Measurements from ENCODE around the gene ARL5C. TPM values are rescaled to one million over a fixed set of nuclear protein-coding genes. Genes with fewer than 3 reads are reported as not detected.

Gene ARL5C
- total RNA-seq, 1 donor from 2014 or later, result not detected

DNA sequence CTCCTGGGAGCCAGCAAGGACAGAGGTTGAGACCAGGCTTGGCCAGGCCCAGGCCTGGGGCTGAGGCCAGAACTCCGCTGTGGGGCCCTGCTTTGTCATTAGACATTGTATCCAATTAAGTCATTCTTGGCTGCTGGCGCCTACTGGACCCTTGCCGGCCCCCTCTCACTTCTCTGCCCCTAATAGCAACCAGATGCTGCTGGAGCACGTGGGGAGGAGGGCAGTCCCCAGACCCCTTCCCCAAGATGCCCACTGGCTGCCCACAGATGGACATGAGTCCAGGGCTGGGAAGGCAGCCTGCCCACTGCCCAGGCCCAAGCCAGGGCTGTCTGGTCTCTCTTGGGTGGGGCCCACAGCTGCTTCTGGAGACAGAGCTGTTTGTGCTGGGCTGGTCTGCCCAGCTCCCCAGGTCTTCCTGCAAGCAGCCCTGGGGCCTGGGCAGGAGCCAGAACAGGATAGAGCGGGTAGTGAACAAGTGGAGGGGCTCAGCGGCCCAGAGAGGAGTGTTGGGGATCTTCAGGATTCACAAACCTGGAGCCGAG lies 22.3 kb downstream of the ARL5C start:
- Histone ChIP-seq H3K4me3 (no peak overlapping the region), H3K4me1 (no peaks in the 10 kb centered on the region), H3K27ac (peak overlapping the region; percentile 54), H3K27me3 (ENCODE audit: low read depth) (no peaks in the 10 kb centered on the region), H3K36me3 (no peaks in the 10 kb centered on the region), H3K9me3 (no peaks in the 10 kb centered on the region)
- intact Hi-C loops (cut with DNase I), result no loop called here
- no peak for TF ChIP-seq CTCF (IDR thresholded peaks at IDR 0.05)
- ATAC-seq, result peak; percentile 19 to 26
- DNase-seq, result no peak

DNA sequence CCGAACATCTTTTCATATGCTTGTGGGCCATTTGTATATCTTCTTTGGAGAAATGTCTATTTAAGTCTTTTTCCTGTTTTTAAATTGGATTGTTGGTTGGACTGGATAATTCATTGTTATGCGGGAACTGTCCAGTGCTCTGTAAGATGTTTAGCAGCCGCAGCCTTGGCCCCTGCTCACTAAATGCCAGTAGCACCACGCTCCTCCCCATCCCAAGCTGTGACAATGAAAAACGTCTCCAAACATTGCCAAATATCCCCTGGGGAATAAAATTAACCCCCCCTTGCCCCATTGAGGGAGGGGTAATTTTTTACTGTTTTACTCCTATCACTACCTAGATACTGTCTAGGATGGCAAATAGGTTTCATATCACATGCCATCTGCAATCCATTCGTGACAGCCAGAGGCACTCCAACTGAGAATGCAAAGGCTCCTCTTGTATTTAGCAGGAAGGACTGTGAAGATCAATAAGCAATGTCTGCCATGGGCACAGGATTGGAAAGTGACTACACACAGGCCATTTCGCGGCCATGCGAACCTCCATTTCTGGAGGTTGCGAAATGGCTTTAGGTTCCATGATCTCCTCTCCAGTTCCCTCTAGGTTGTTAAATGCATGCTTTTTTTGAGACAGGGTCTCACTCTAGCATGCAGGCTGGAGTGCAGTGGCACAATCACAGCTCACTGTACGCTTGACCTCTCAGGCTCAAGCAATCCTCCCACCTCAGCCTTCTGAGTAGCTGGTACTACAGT lies 23.9 kb downstream of the ARL5C start:
- no peak for ATAC-seq
- Histone ChIP-seq H3K27ac (no peak overlapping the region), H3K36me3 (no peaks in the 10 kb centered on the region), H3K27me3 (ENCODE audit: low read depth) (no peaks in the 10 kb centered on the region), H3K4me1 (no peaks in the 10 kb centered on the region), H3K9me3 (no peaks in the 10 kb centered on the region), H3K4me3 (no peak overlapping the region)
- intact Hi-C loops (cut with DNase I), result no loop called here
- no peak for DNase-seq
- no peak for TF ChIP-seq CTCF (IDR thresholded peaks at IDR 0.05)

DNA sequence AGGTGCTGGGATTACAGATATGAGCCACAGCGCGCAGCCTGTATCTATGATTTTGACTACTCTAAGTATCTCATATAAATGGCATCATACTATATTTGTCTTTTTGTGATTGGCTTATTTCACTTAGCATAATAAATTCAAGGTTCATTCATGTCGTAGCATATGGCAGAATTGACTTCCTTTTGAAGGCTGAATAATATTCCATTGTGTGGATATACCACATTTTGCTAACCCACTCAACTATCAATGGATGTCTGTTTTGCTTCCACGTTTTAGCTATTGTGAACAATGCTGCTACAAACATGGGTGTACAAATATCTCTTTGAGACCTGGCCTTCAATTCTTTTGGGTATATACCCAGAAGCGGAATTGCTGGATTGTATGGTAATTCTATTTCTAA lies 24.7 kb downstream of the ARL5C start:
- no peak for TF ChIP-seq CTCF (IDR thresholded peaks at IDR 0.05)
- no peaks in the 10 kb centered on the region for H3K4me1 ChIP-seq
- no peaks in the 10 kb centered on the region for H3K36me3 ChIP-seq
- H3K4me3 ChIP-seq, result no peak overlapping the region
- ATAC-seq, result no peak
- intact Hi-C loops (cut with DNase I), result no loop called here
- H3K9me3 ChIP-seq, result no peaks in the 10 kb centered on the region
- H3K27ac ChIP-seq, result no peak overlapping the region
- H3K27me3 ChIP-seq (ENCODE audit: low read depth), result no peaks in the 10 kb centered on the region
- DNase-seq, result no peak

- intact Hi-C loops (cut with DNase I), result no loop called here
- Histone ChIP-seq H3K9me3 (no peaks in the 10 kb centered on the region), H3K36me3 (no peaks in the 10 kb centered on the region), H3K27me3 (ENCODE audit: low read depth) (no peaks in the 10 kb centered on the region), H3K4me1 (no peaks in the 10 kb centered on the region), H3K4me3 (no peak overlapping the region), H3K27ac (no peak overlapping the region)
- no peak for TF ChIP-seq CTCF (IDR thresholded peaks at IDR 0.05)
- DNase-seq, result no peak
- ATAC-seq, result no peak
These were observed 26.4 kb downstream of the ARL5C start for GRCh38 chr17:39139561-39139960.

GRCh38 chr17:39139161-39139511 lies 26.8 kb downstream of the ARL5C start:
- no peak for DNase-seq
- Histone ChIP-seq H3K9me3 (no peaks in the 10 kb centered on the region), H3K27me3 (ENCODE audit: low read depth) (no peaks in the 10 kb centered on the region), H3K27ac (no peak overlapping the region), H3K36me3 (no peaks in the 10 kb centered on the region), H3K4me1 (no peaks in the 10 kb centered on the region), H3K4me3 (no peak overlapping the region)
- intact Hi-C loops (cut with DNase I), result no loop called here
- TF ChIP-seq CTCF (IDR thresholded peaks at IDR 0.05), result no peak
- no peak for ATAC-seq
